Neural progenitor cell (in vitro differentiated cells): ENCODE measurements around the gene GNA15. TPM values are rescaled to one million over a fixed set of nuclear protein-coding genes. Genes with fewer than 3 reads are reported as not detected.

Experiments
- DNase-seq: peaks from one replicate; pipeline ENCODE4 v3.0.0-alpha.2; 2016; ENCODE audit warnings: low spot score
- H2AFZ ChIP-seq: fragments of 200-600 bp; sonication (generic); replicated peaks from 2 replicates; pipeline ENCODE4 v1.6.1; 2016; ENCODE audit warnings: antibody characterized with exemption
- H3F3A ChIP-seq: fragments of 200-600 bp; sonication (generic); 2 replicates; pipeline ENCODE4 v1.6.1; 2016; ENCODE audit warnings: antibody characterized with exemption, low read depth
- H3K27ac ChIP-seq: fragments of 200-600 bp; sonication (generic); 2 replicates; pipeline ENCODE4 v1.5.1; 2016; ENCODE audit warnings: mild to moderate bottlenecking
- H3K27me3 ChIP-seq: fragments of 200-600 bp; sonication (generic); 2 replicates; pipeline ENCODE4 v1.6.1; 2016; ENCODE audit warnings: mild to moderate bottlenecking, moderate library complexity
- H3K36me3 ChIP-seq: fragments of 200-600 bp; sonication (generic); 2 replicates; pipeline ENCODE4 v1.5.1; 2016
- H3K4me1 ChIP-seq: fragments of 200-600 bp; sonication (generic); 2 replicates; pipeline ENCODE4 v1.6.1; 2016; ENCODE audit warnings: mixed run types
- H3K4me2 ChIP-seq: fragments of 200-600 bp; sonication (generic); 2 replicates; pipeline ENCODE4 v1.6.1; 2016
- H3K4me3 ChIP-seq: fragments of 200-600 bp; sonication (generic); 2 replicates; pipeline ENCODE4 v1.5.1; 2016
- H3K79me2 ChIP-seq: fragments of 200-600 bp; sonication (generic); 2 replicates; pipeline ENCODE4 v1.6.1; 2016; ENCODE audit warnings: low read depth
- H3K9ac ChIP-seq: fragments of 200-600 bp; sonication (generic); 2 replicates; pipeline ENCODE4 v1.6.1; 2016
- H3K9me3 ChIP-seq: fragments of 200-600 bp; sonication (generic); 2 replicates; pipeline ENCODE4 v1.5.1; 2016; ENCODE audit warnings: low read depth
- H4K20me1 ChIP-seq: fragments of 200-600 bp; sonication (generic); 2 replicates; pipeline ENCODE4 v1.6.1; 2016; ENCODE audit warnings: low read depth
- H3K27ac Mint-ChIP-seq: 3 replicates; pipeline ENCODE4 v1.8.0; 2021; ENCODE audit warnings: mixed read lengths
- H3K27me3 Mint-ChIP-seq: 2 replicates; pipeline ENCODE4 v1.8.0; 2022; ENCODE audit warnings: low read depth, mild to moderate bottlenecking, inconsistent platforms, moderate library complexity, mixed read lengths; ENCODE audit not compliant: insufficient read depth
- H3K36me3 Mint-ChIP-seq: 3 replicates; pipeline ENCODE4 v1.8.0; 2021; ENCODE audit warnings: mixed read lengths
- H3K4me1 Mint-ChIP-seq: 3 replicates; pipeline ENCODE4 v1.8.0; 2021; ENCODE audit warnings: mixed read lengths
- H3K4me3 Mint-ChIP-seq: 3 replicates; pipeline ENCODE4 v1.8.0; 2021; ENCODE audit warnings: mild to moderate bottlenecking, moderate library complexity, mixed read lengths
- H3K9me3 Mint-ChIP-seq: 3 replicates; pipeline ENCODE4 v1.8.0; 2020; ENCODE audit warnings: mixed read lengths
- CTCF ChIP-seq: fragments of 200-600 bp; sonication (generic); IDR thresholded peaks from 2 replicates; pipeline ENCODE4 v1.5.1; 2017; ENCODE audit warnings: antibody characterized with exemption, mild to moderate bottlenecking
- EZH2 ChIP-seq: fragments of 200-600 bp; sonication (generic); IDR thresholded peaks from 2 replicates; pipeline ENCODE4 v1.6.1; 2017; ENCODE audit warnings: antibody characterized with exemption, mild to moderate bottlenecking, moderate library complexity
- EZH2phosphoT487 ChIP-seq: fragments of 200-600 bp; sonication (generic); IDR thresholded peaks from 2 replicates; pipeline ENCODE4 v1.6.1; 2017; ENCODE audit warnings: antibody characterized with exemption
- total RNA-seq: library from RNA; depleted of rRNA; stranded (reverse); fragments of >200 nt; gene quantifications from 2 replicates; pipeline ENCODE4 v1.2.3, GENCODE V29; 2015; ENCODE audit warnings: low replicate concordance

GNA15 gene
- total RNA-seq, 1 donor from 2014 or later = not detected

- Mint-ChIP-seq H3K4me3 (peak overlapping the region; percentile 92), H3K27ac (no peak overlapping the region), H3K36me3 (no peaks in the 10 kb centered on the region), H3K4me1 (peaks cover 14% of the 10 kb centered on the region), H3K27me3 (peaks cover 5% of the 10 kb centered on the region), H3K9me3 (no peaks in the 10 kb centered on the region)
- Histone ChIP-seq H3K4me1 (peaks cover 10% of the 10 kb centered on the region), H3K9me3 (no peaks in the 10 kb centered on the region), H3K27me3 (no peaks in the 10 kb centered on the region), H3K79me2 (peaks cover 56% of the 10 kb centered on the region), H3F3A (no peaks in the 10 kb centered on the region), H3K4me3 (no peak overlapping the region), H3K36me3 (no peaks in the 10 kb centered on the region), H3K9ac (peak overlapping the region; percentile 57), H4K20me1 (peaks cover 51% of the 10 kb centered on the region), H3K27ac (no peak overlapping the region), H2AFZ (no peak overlapping the region), H3K4me2 (peak overlapping the region; percentile 100)
- TF ChIP-seq EZH2phosphoT487 (no peak), EZH2 (no peak), CTCF (no peak)
- no peak for DNase-seq
Observed at GRCh38 chr19:3187662-3188511, 52.1 kb downstream of the GNA15 start.

- Histone ChIP-seq H3K27me3 (no peaks in the 10 kb centered on the region), H2AFZ (no peak overlapping the region), H3K9me3 (no peaks in the 10 kb centered on the region), H3K4me2 (no peak overlapping the region), H3K4me3 (no peak overlapping the region), H3F3A (no peaks in the 10 kb centered on the region), H3K4me1 (peaks cover 10% of the 10 kb centered on the region), H4K20me1 (peaks cover 55% of the 10 kb centered on the region), H3K79me2 (peaks cover 56% of the 10 kb centered on the region), H3K36me3 (no peaks in the 10 kb centered on the region), H3K27ac (no peak overlapping the region), H3K9ac (no peak overlapping the region)
- H3K36me3 Mint-ChIP-seq = no peaks in the 10 kb centered on the region
- TF ChIP-seq CTCF (no peak), EZH2 (no peak), EZH2phosphoT487 (no peak)
- peaks cover 14% of the 10 kb centered on the region for H3K4me1 Mint-ChIP-seq
- no peak for DNase-seq
- H3K27ac Mint-ChIP-seq = no peak overlapping the region
- peaks cover 5% of the 10 kb centered on the region for H3K27me3 Mint-ChIP-seq
- H3K9me3 Mint-ChIP-seq = no peaks in the 10 kb centered on the region
- H3K4me3 Mint-ChIP-seq = peak overlapping the region; percentile 92
Observed at GRCh38 chr19:3188627-3189596, 53.1 kb downstream of the GNA15 start.

DNA sequence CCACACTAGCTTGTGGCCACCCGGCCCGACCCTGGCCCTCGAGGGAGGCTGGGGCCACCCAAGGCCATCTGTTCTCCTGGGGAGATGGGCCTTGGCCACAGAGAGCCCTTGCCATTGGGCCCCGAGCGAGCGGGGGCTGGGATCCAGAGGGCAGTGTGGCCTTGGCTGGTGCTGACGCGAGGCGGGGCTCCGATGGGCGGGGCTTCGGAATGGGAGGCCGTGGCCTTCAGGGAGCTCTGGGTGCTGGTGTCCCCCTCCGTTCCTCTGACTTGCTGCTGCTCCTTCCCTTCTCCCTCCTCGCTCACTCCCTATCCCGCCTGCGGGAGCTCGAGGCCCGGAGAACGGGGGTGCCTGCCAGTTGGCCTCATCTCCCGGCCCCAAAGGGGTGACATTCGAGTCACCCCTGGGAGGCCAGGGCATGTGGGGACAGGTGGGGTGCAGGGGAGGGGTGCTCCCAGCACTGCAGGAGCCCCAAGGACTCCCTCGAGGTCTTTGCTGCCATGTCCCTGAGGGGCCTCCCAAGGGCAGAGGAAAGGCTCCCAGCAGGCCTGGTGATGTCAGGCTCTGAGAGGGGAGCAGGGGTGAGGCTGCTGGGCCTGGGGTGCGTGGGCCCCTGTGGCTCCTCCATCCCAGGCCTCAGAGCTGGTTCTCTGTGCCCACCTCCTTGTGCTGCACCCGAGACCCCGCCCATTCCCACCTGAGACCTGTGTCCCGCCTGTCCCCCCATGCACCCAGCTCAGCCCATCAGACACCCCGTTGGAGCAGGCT lies 54.1 kb downstream of the GNA15 start:
- peaks cover 10% of the 10 kb centered on the region for H3K4me1 ChIP-seq
- DNase-seq = no peak
- Mint-ChIP-seq H3K4me1 (peaks cover 14% of the 10 kb centered on the region), H3K27ac (no peak overlapping the region), H3K9me3 (no peaks in the 10 kb centered on the region), H3K4me3 (no peak overlapping the region), H3K36me3 (peaks cover 5% of the 10 kb centered on the region), H3K27me3 (no peaks in the 10 kb centered on the region)
- H3F3A ChIP-seq = no peaks in the 10 kb centered on the region
- no peak overlapping the region for H3K4me2 ChIP-seq
- H3K9ac ChIP-seq = no peak overlapping the region
- TF ChIP-seq CTCF (no peak), EZH2phosphoT487 (no peak), EZH2 (no peak)
- H3K27ac ChIP-seq = no peak overlapping the region
- no peaks in the 10 kb centered on the region for H3K9me3 ChIP-seq
- H3K36me3 ChIP-seq = no peaks in the 10 kb centered on the region
- H3K27me3 ChIP-seq = no peaks in the 10 kb centered on the region
- H4K20me1 ChIP-seq = peaks cover 56% of the 10 kb centered on the region
- H2AFZ ChIP-seq = no peak overlapping the region
- no peak overlapping the region for H3K4me3 ChIP-seq
- H3K79me2 ChIP-seq = peaks cover 56% of the 10 kb centered on the region
